Neuronal stem cell (in vitro differentiated cells): ENCODE data around the gene ASB2.
A peak's percentile ranks its signal among the peaks of the same experiment; 100 is the strongest.

ENCODE experiments used
- DNase-seq: peaks from one replicate; pipeline ENCODE4 v3.0.0-alpha.2; 2013; ENCODE audit warnings: low spot score
- H2AFZ ChIP-seq: one replicate; pipeline ENCODE4 v1.6.1; 2013; ENCODE audit warnings: mild to moderate bottlenecking, low read length, inconsistent platforms
- H2AK5ac ChIP-seq: 2 replicates; pipeline ENCODE4 v1.6.1; 2013; ENCODE audit warnings: low read depth, mild to moderate bottlenecking, inconsistent platforms, low read length, moderate library complexity, mixed read lengths
- H2BK120ac ChIP-seq: 2 replicates; pipeline ENCODE4 v1.6.1; 2013; ENCODE audit warnings: low read depth, mild to moderate bottlenecking, inconsistent platforms, low read length, moderate library complexity, mixed read lengths
- H2BK12ac ChIP-seq: one replicate; pipeline ENCODE4 v1.6.1; 2013; ENCODE audit warnings: low read length, inconsistent platforms
- H2BK15ac ChIP-seq: 2 replicates; pipeline ENCODE4 v1.6.1; 2013; ENCODE audit warnings: mild to moderate bottlenecking, low read length, inconsistent platforms, mixed read lengths
- H2BK5ac ChIP-seq: one replicate; pipeline ENCODE4 v1.6.1; 2013; ENCODE audit warnings: inconsistent platforms, mild to moderate bottlenecking, low read length, moderate library complexity
- H3K14ac ChIP-seq: one replicate; pipeline ENCODE4 v1.6.1; 2013; ENCODE audit warnings: low read length, inconsistent platforms
- H3K18ac ChIP-seq: 2 replicates; pipeline ENCODE4 v1.6.1; 2013; ENCODE audit warnings: low read length, inconsistent platforms
- H3K23ac ChIP-seq: 2 replicates; pipeline ENCODE4 v1.6.1; 2013; ENCODE audit warnings: low read depth, mild to moderate bottlenecking, mixed read lengths, low read length, inconsistent platforms; ENCODE audit not compliant: poor library complexity
- H3K27ac ChIP-seq: replicated peaks from 3 replicates; pipeline ENCODE4 v1.5.1; 2013; ENCODE audit warnings: low read length, inconsistent platforms
- H3K27me3 ChIP-seq, 3 experiments: 2 replicates each; pipeline ENCODE4 v1.6.1; 2013; ENCODE audit warnings: low read length in 3 of 3, mild to moderate bottlenecking in 2 of 3, inconsistent platforms in 1 of 3, low read depth in 1 of 3, mixed read lengths in 1 of 3, moderate library complexity in 1 of 3; ENCODE audit not compliant: control insufficient read depth in 3 of 3, insufficient read depth in 3 of 3
- H3K36me3 ChIP-seq, 2 donors: replicated peaks in 1 of 2; 2 replicates each; pipeline ENCODE4 v1.6.1; 2013; ENCODE audit warnings: low read length in 2 of 2; ENCODE audit not compliant: control insufficient read depth in 2 of 2, insufficient read depth in 2 of 2
- H3K4ac ChIP-seq: 2 replicates; pipeline ENCODE4 v1.6.1; 2013; ENCODE audit warnings: inconsistent platforms, mild to moderate bottlenecking, low read length, moderate library complexity
- H3K4me1 ChIP-seq, 2 donors: 1 replicate in 1 of 2; 2 replicates in 1 of 2; pipeline ENCODE4 v1.6.1; 2013; ENCODE audit warnings: low read length in 2 of 2, low read depth in 1 of 2; ENCODE audit not compliant: control insufficient read depth in 2 of 2, insufficient read depth in 1 of 2
- H3K4me2 ChIP-seq: one replicate; pipeline ENCODE4 v1.6.1; 2013; ENCODE audit warnings: mild to moderate bottlenecking, low read length, inconsistent platforms; ENCODE audit not compliant: insufficient read depth, poor library complexity, severe bottlenecking
- H3K4me3 ChIP-seq, 2 donors: 2 replicates each; pipeline ENCODE4 v1.5.1; 2013; ENCODE audit warnings: low read length in 2 of 2, mild to moderate bottlenecking in 2 of 2, inconsistent platforms in 1 of 2, moderate library complexity in 1 of 2
- H3K79me1 ChIP-seq: one replicate; pipeline ENCODE4 v1.6.1; 2013; ENCODE audit warnings: low read depth, mild to moderate bottlenecking, inconsistent platforms, low read length, moderate library complexity
- H3K9ac ChIP-seq: one replicate; pipeline ENCODE4 v1.6.1; 2013; ENCODE audit warnings: mild to moderate bottlenecking, low read depth, low read length, inconsistent platforms; ENCODE audit not compliant: poor library complexity
- H3K9me3 ChIP-seq, 2 donors: replicated peaks in 1 of 2; 2 replicates each; pipeline versions ENCODE3 to v1.6.1; 2013; ENCODE audit warnings: low read length in 2 of 2, mild to moderate bottlenecking in 2 of 2, inconsistent platforms in 1 of 2, low read depth in 1 of 2, mixed read lengths in 1 of 2, moderate library complexity in 1 of 2; ENCODE audit not compliant: control insufficient read depth in 2 of 2, insufficient read depth in 1 of 2
- H4K8ac ChIP-seq: one replicate; pipeline ENCODE4 v1.6.1; 2013; ENCODE audit warnings: low read depth, mild to moderate bottlenecking, inconsistent platforms, low read length, moderate library complexity
- H4K91ac ChIP-seq: one replicate; pipeline ENCODE4 v1.6.1; 2013; ENCODE audit warnings: low read length, low read depth, mild to moderate bottlenecking, inconsistent platforms; ENCODE audit not compliant: poor library complexity
- WGBS, 2 donors: extraction: QIAGEN DNeasy Blood & Tissue Kit; methylation state at CpG; one replicate each; pipeline ENCODE4 v1.1.7; 2013; ENCODE audit warnings: missing lambda C conversion rate in 2 of 2, mixed read lengths in 1 of 2; ENCODE audit not compliant: insufficient read length in 2 of 2, insufficient replicate concordance in 1 of 2; ENCODE audit errors: extremely low coverage in 2 of 2; 5-methylcytosine and 5-hydroxymethylcytosine counted together

Gene ASB2

DNA sequence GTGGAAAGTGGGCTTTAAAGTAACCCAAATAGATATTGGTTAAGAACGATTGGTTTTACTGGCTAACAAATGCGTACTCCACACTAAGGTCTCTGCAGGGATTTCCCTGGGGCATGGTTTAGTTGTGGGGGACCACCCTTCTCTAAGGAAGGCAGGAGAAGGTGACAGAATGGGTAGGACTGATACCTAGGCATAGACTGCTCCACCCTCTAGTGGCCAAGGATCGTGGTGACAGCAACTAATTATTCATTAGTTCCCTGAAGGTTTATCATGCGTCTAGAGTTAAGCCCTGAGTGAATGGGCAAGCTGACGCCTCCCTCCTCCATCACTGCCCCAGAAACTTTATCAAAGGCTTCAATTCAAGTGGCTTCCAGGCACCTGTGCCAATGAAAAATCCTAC is 40.1 kb downstream of the ASB2 start:
- H4K8ac ChIP-seq = no peak overlapping the region
- no peak overlapping the region for H2AFZ ChIP-seq
- no peak overlapping the region for H3K9ac ChIP-seq
- H3K4me2 ChIP-seq = no peak overlapping the region
- peak; percentile 48 for DNase-seq
- no peaks in the 10 kb centered on the region for H3K79me1 ChIP-seq
- H3K36me3 ChIP-seq = no peaks in the 10 kb centered on the region
- no peak overlapping the region for H2BK120ac ChIP-seq
- H3K27me3 ChIP-seq = peaks cover 4 to 28% (median 13%) of the 10 kb centered on the region in 3 experiments
- no peak overlapping the region for H3K14ac ChIP-seq
- no peak overlapping the region for H3K4me3 ChIP-seq
- H3K27ac ChIP-seq = no peak overlapping the region
- H3K9me3 ChIP-seq = peaks cover 0 to 4% of the 10 kb centered on the region in 2 donors
- no peak overlapping the region for H4K91ac ChIP-seq
- H3K18ac ChIP-seq = no peak overlapping the region
- peak overlapping the region; percentile 64 for H2AK5ac ChIP-seq
- no peak overlapping the region for H3K23ac ChIP-seq
- no peak overlapping the region for H2BK15ac ChIP-seq
- H3K4ac ChIP-seq = no peak overlapping the region
- H2BK5ac ChIP-seq = no peak overlapping the region
- WGBS, 2 donors = no CpG with 5 or more reads among the region's 5 CpGs
- peaks cover 8 to 11% of the 10 kb centered on the region in 2 donors for H3K4me1 ChIP-seq
- no peak overlapping the region for H2BK12ac ChIP-seq

- Histone ChIP-seq H3K27ac (no peak overlapping the region), H2BK5ac (no peak overlapping the region), H2BK120ac (no peak overlapping the region), H3K18ac (peak overlapping the region; percentile 38), H3K4me3 (no peak overlapping the region), H3K4ac (no peak overlapping the region), H3K9me3 (peaks cover 0 to 4% of the 10 kb centered on the region in 2 donors), H3K4me1 (peaks cover 8 to 11% of the 10 kb centered on the region in 2 donors), H3K4me2 (no peak overlapping the region), H2BK15ac (peak overlapping the region; percentile 52), H2BK12ac (no peak overlapping the region), H2AK5ac (peak overlapping the region; percentile 36), H3K36me3 (peaks cover 0 to under 1% of the 10 kb centered on the region in 2 donors), H3K27me3 (peaks cover 4 to 28% (median 13%) of the 10 kb centered on the region in 3 experiments), H4K8ac (no peak overlapping the region), H3K23ac (no peak overlapping the region), H2AFZ (no peak overlapping the region), H3K14ac (peak overlapping the region; percentile 39), H3K79me1 (no peaks in the 10 kb centered on the region), H3K9ac (no peak overlapping the region), H4K91ac (no peak overlapping the region)
- DNase-seq = no peak
- WGBS, 2 donors = no CpG with 5 or more reads among the region's 8 CpGs
Observed at GRCh38 chr14:93935213-93935612, 41.2 kb downstream of the ASB2 start.

GRCh38 chr14:93932642-93933041 is 43.7 kb downstream of the ASB2 start:
- DNase-seq = no peak
- WGBS, 2 donors = no CpG with 5 or more reads among the region's 4 CpGs
- Histone ChIP-seq H3K18ac (no peak overlapping the region), H4K91ac (no peak overlapping the region), H3K4me2 (no peak overlapping the region), H3K36me3 (peaks cover 0 to 22% of the 10 kb centered on the region in 2 donors), H3K14ac (no peak overlapping the region), H2AFZ (no peak overlapping the region), H3K27me3 (peaks cover 0 to 9% (median under 1%) of the 10 kb centered on the region in 3 experiments), H2AK5ac (peak overlapping the region; percentile 27), H2BK12ac (no peak overlapping the region), H2BK15ac (peak overlapping the region; percentile 39), H3K9me3 (no peaks in the 10 kb centered on the region), H4K8ac (no peak overlapping the region), H3K4me1 (peaks cover 14 to 22% of the 10 kb centered on the region in 2 donors), H3K4me3 (no peak overlapping the region), H3K9ac (no peak overlapping the region), H3K23ac (no peak overlapping the region), H3K4ac (no peak overlapping the region), H3K79me1 (no peaks in the 10 kb centered on the region), H2BK120ac (peak overlapping the region; percentile 51), H2BK5ac (no peak overlapping the region), H3K27ac (no peak overlapping the region)

GRCh38 chr14:93930989-93931307 is 45.4 kb downstream of the ASB2 start:
- Histone ChIP-seq H3K23ac (no peak overlapping the region), H3K9me3 (no peaks in the 10 kb centered on the region), H3K18ac (peak overlapping the region; percentile 78), H3K14ac (peak overlapping the region; percentile 14), H2AFZ (no peak overlapping the region), H2BK120ac (no peak overlapping the region), H3K4me3 (no peak overlapping the region), H4K8ac (no peak overlapping the region), H2BK15ac (peak overlapping the region; percentile 82), H3K79me1 (no peaks in the 10 kb centered on the region), H3K27me3 (no peaks in the 10 kb centered on the region), H2BK12ac (peak overlapping the region; percentile 23), H2AK5ac (peak overlapping the region; percentile 74), H2BK5ac (peak overlapping the region; percentile 46), H4K91ac (no peak overlapping the region), H3K4me1 (peaks cover 20 to 23% of the 10 kb centered on the region in 2 donors), H3K27ac (no peak overlapping the region), H3K9ac (no peak overlapping the region), H3K4ac (peak overlapping the region; percentile 58), H3K4me2 (no peak overlapping the region), H3K36me3 (peaks cover 0 to 22% of the 10 kb centered on the region in 2 donors)
- DNase-seq = no peak
- no CpG with 5 or more reads among the region's 4 CpGs for whole genome bisulfite sequencing, 2 donors
